Cardiac muscle cell (in vitro differentiated cells and primary cell): Measurements from ENCODE around the gene MMP25. TPM values are rescaled to one million over a fixed set of nuclear protein-coding genes. Genes with fewer than 3 reads are reported as not detected.

ENCODE experiments used
- DNase-seq, 2 donors: peaks; one replicate each; pipeline versions ENCODE4 v3.0.0 to v3.0.0-alpha.2; 2010 to 2017; ENCODE audit warnings: low read depth in 1 of 2, low spot score in 1 of 2
- H3K27ac ChIP-seq: fragments of 200-600 bp; sonication (generic); 2 replicates; pipeline ENCODE4 v1.5.1; 2016
- H3K27me3 ChIP-seq: fragments of 200-600 bp; sonication (generic); 2 replicates; pipeline ENCODE4 v1.6.0; 2016; ENCODE audit warnings: control low read depth
- H3K36me3 ChIP-seq: fragments of 200-600 bp; sonication (generic); 2 replicates; pipeline ENCODE4 v1.5.1; 2016; ENCODE audit warnings: control low read depth
- H3K4me1 ChIP-seq: fragments of 200-600 bp; sonication (generic); 2 replicates; pipeline ENCODE4 v1.8.1; 2017; ENCODE audit warnings: low read depth, mild to moderate bottlenecking, mixed run types
- H3K4me3 ChIP-seq: fragments of 200-600 bp; sonication (generic); 2 replicates; pipeline ENCODE4 v1.5.1; 2016; ENCODE audit warnings: mild to moderate bottlenecking
- H3K9me3 ChIP-seq: fragments of 200-600 bp; sonication (generic); 2 replicates; pipeline ENCODE4 v1.5.1; 2017; ENCODE audit warnings: low read depth, mild to moderate bottlenecking, control low read depth
- CTCF ChIP-seq: IDR thresholded peaks from 2 replicates; pipeline ENCODE4 v1.5.1; 2012; ENCODE audit warnings: low read depth, mild to moderate bottlenecking, low read length
- polyA plus RNA-seq: library from polyadenylated mRNA; unstranded; fragments of >200 nt; fragmentation: Nextera tagmentation; extraction: Ambion mirVana; gene quantifications from 2 replicates; pipeline ENCODE4 v1.2.1, GENCODE V29; 2016
- total RNA-seq: library from RNA; depleted of rRNA; stranded (reverse); fragments of >200 nt; gene quantifications from 2 replicates; pipeline ENCODE4 v1.2.3, GENCODE V29; 2016

Gene MMP25
- total and polyA plus RNA-seq, 2 experiments from 2014 or later, result 0.03 to 5.8 TPM

GRCh38 chr16:3022684-3023414, 23.5 kb upstream of the MMP25 start:
- Histone ChIP-seq H3K4me1 (peaks cover 24% of the 10 kb centered on the region), H3K27ac (peak overlapping the region; percentile 97), H3K4me3 (peak overlapping the region; percentile 74), H3K27me3 (no peaks in the 10 kb centered on the region), H3K9me3 (no peaks in the 10 kb centered on the region), H3K36me3 (peaks cover 13% of the 10 kb centered on the region)
- TF ChIP-seq CTCF, result no peak
- peak in 1 of 2 donors; percentile 68 for DNase-seq

- peak overlapping the region; percentile 97 for H3K27ac ChIP-seq
These were observed 23.0 kb upstream of the MMP25 start for GRCh38 chr16:3023415-3023668.

GRCh38 chr16:3023669-3024478, 22.5 kb upstream of the MMP25 start, which contains the start of the genes HCFC1R1 and THOC6:
TSS of gene HCFC1R1 (minus strand) at chr16:3023942. CDS start at chr16:3023941, 1 bp downstream.
TSS of gene THOC6 (plus strand) at chr16:3024035. CDS start at chr16:3024327, 292 bp downstream.
- H3K36me3 ChIP-seq, result peaks cover 13% of the 10 kb centered on the region
- peaks cover 22% of the 10 kb centered on the region for H3K4me1 ChIP-seq
- H3K4me3 ChIP-seq, result peak within 1 kb of the TSS; percentile 74
- DNase-seq, result peak; percentile 99
- H3K27me3 ChIP-seq, result no peaks in the 10 kb centered on the region
- no peak for TF ChIP-seq CTCF
- H3K9me3 ChIP-seq, result no peaks in the 10 kb centered on the region
- peak within 1 kb of the TSS; percentile 97 for H3K27ac ChIP-seq

More at GRCh38 chr16:3023415-3023668, 23.0 kb upstream of the MMP25 start:
- Histone ChIP-seq H3K27me3 (no peaks in the 10 kb centered on the region), H3K4me1 (peaks cover 25% of the 10 kb centered on the region), H3K4me3 (peak overlapping the region; percentile 74), H3K36me3 (peaks cover 13% of the 10 kb centered on the region), H3K9me3 (no peaks in the 10 kb centered on the region)
- peak in 1 of 2 donors; percentile 63 for DNase-seq
- TF ChIP-seq CTCF, result no peak

GRCh38 chr16:3025032-3026002, 21.0 kb upstream of the MMP25 start:
- no peak for DNase-seq
- H3K36me3 ChIP-seq, result peaks cover 13% of the 10 kb centered on the region
- no peaks in the 10 kb centered on the region for H3K9me3 ChIP-seq
- H3K27me3 ChIP-seq, result no peaks in the 10 kb centered on the region
- H3K4me3 ChIP-seq, result no peak overlapping the region
- no peak for TF ChIP-seq CTCF
- no peak overlapping the region for H3K27ac ChIP-seq
- H3K4me1 ChIP-seq, result peaks cover 22% of the 10 kb centered on the region

- Histone ChIP-seq H3K9me3 (no peaks in the 10 kb centered on the region), H3K36me3 (peaks cover 13% of the 10 kb centered on the region), H3K27ac (no peak overlapping the region), H3K27me3 (no peaks in the 10 kb centered on the region), H3K4me1 (peaks cover 22% of the 10 kb centered on the region), H3K4me3 (no peak overlapping the region)
- no peak for TF ChIP-seq CTCF
- DNase-seq, result no peak
These were observed 20.4 kb upstream of the MMP25 start for GRCh38 chr16:3026003-3026378.
